COR-L47 (cell line): ENCODE results near the gene ERICH3.

ENCODE experiments used
- DNase-seq: peaks from one replicate; lab custom pipeline; 2025; lab: John Stamatoyannopoulos, UW

The ERICH3 gene

DNA sequence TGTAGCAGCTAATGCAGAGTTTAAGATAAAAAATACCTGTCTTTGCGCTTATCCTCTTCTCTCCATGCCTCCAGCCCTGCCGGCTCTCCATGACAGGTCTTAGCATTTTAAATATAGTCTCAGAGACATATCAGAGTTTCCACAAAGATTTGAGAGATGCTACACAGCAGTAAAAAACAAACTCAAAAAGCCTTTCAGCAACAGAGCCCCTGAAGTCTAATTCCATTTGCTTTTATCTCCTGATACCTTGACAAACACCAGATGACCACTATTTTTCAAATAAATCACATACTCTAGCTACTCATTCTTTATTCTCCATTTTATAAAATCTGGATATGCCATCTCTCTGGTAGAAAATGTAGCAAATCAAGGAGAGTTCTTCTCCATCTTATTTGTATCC, 81.6 kb downstream of the ERICH3 start:
- DNase-seq: no peak

DNA sequence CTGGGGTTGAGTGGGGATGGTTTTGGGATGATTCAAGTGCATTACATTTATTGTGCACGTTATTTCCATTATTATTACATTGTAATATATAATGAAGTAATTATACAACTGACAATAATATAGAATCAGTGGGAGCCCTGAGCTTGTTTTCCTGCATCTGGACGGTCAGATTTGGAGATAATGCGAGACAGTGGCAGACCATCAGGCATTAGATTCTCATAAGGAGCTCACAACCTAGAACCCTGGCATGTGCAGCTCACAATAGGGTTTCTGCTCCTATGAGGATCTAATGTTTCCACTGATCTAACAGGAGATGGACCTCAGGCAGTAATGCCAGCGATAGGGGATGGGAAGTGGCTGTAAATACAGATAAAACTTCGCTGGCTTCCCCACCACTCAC, 83.3 kb downstream of the ERICH3 start:
- DNase-seq: no peak

- no peak for DNase-seq
Measured at GRCh38 chr1:74587888-74588287, 85.7 kb downstream of the ERICH3 start.

GRCh38 chr1:74586253-74586897, 87.2 kb downstream of the ERICH3 start:
- no peak for DNase-seq

DNA sequence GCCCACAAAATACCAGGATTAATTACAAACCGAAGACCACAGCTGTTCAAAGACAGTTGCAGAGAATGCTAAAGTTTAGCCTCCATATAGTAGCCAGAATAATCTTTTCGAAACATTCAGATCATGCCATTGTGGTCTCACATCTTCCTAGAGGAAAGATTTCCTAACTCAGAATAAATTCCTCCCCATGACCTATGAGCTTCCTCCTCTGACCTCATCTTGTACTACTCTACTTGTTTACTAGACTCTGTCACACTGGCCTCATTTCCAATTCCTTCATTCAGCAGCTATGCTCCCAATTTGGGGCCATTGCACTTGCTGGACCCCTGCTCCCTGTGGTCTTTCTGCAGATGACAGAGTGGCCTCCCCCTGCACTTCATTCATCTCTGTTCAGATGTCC, 89.4 kb downstream of the ERICH3 start:
- DNase-seq: no peak

- no peak for DNase-seq
Measured at GRCh38 chr1:74583397-74583796, 90.2 kb downstream of the ERICH3 start.

DNA sequence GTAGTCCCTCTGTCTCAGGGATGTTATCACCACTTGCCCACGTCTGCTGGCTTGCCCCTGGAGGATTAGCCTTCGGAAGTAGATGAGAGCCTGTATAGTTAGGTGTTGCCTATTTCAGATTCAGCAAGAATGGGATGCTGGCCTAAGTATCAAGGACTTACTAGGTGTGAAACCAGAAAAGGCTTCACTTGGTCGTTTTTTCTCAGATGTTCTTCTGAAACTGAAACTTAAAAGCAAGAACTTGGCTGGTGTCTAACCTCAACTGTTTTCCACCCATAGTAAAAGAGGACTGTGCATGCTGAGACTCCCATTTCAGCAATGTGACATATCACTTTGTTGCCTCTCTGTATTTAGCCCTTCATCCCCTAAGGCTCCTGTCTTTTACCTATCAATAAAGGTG, 94.2 kb downstream of the ERICH3 start:
- no peak for DNase-seq

GRCh38 chr1:74578101-74578500, 95.5 kb downstream of the ERICH3 start:
- no peak for DNase-seq

- DNase-seq: no peak
Measured at GRCh38 chr1:74571891-74572290, 101.7 kb downstream of the ERICH3 start.

GRCh38 chr1:74571493-74571800, 102.1 kb downstream of the ERICH3 start:
- DNase-seq: no peak

DNA sequence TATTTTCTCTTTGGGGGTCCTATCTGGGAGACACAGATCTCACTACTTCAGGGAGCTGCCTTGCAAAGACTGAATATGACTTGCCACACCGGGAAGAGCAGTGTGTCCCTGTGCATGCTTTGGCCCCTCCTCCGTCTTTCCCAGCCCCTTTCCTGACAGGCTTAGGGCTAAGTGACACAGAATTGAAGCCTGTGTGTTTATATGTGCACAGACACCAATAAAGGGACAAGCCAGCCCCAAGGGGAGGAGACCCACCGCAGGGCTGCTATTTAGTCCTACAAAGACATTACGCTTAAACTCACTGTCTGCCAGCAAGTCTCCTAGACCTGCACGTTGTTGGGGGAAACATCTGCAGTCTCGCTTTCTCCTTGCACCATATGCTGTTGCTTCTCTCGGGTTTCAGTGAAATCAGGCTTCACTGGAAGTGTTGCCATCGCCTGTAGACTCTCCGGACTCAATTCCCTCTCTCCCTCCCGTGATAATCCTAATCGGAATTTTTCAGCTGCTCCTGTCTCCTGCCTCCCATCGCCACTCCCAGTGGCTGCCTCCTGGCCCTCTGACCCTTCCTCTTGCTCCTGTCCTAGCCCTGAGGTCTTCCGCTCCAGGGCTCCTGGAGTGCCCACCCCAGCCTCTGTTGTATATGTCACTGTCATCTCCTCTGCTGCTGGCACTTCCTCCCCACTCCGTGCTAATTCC, 102.6 kb downstream of the ERICH3 start:
- DNase-seq: peak; percentile 82

GRCh38 chr1:74549932-74550331, 123.7 kb downstream of the ERICH3 start:
- no peak for DNase-seq

GRCh38 chr1:74548961-74549750, 124.4 kb downstream of the ERICH3 start:
- DNase-seq: no peak

GRCh38 chr1:74545821-74546220, 127.8 kb downstream of the ERICH3 start:
- DNase-seq: no peak

DNA sequence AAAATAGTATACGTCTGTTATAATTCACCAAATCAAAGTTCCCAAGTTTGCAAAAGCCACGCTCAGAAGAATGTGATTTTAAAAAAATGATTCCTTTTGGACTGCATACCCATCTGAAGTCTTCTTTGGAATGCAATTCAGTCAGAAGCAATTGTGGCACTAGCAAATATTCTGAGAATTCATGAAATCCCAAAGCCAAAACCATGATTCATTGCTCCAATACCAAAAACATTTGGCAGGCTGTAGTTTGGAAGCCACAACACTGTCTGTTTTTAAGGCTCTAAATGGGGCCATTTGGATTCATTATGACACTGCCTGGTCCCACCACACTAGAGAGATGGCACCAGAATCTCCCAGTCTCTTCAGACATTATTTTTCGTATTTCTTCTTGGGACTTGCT, 139.4 kb downstream of the ERICH3 start:
- no peak for DNase-seq

- peak; percentile 38 for DNase-seq
Measured at GRCh38 chr1:74531796-74532195, 141.8 kb downstream of the ERICH3 start.

DNA sequence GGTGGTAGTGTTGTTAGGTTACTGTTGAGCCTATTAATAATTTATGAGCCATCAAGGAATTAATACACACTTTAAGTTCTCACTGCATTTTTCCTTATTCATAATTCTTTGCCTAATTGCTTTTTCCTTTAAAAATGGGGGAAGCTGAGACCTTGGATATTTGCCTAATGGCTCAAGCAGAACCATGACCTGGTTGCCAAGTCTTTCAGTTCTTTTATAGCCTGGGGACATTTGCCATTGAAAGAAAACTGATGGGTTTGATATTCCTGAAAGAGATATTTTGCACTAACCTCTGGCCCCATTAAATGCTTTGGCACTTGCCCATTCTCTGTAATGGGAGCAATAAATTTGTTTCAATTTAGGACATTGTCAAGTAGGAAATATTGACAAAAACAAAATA, 142.7 kb downstream of the ERICH3 start:
- no peak for DNase-seq

DNA sequence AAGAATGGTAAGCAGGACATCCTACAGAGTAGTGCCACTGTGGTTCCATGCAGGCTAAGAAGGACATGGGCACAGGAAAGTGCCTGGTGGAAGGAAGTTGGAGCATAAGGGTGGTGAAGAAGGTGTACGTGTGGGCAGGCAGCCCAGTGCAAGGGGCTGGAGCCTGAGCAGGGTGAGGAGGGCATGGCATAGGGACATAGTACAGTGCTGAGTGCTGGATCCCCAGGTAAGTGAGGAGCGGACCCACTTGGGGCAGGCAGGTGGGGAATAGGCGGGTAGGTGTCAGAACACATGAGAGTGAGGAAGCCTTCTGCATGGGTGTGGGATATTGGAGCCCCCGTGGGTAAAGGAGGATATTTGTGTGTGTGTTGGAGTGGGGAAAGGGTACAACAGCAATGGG, 145.5 kb downstream of the ERICH3 start:
- DNase-seq: no peak

DNA sequence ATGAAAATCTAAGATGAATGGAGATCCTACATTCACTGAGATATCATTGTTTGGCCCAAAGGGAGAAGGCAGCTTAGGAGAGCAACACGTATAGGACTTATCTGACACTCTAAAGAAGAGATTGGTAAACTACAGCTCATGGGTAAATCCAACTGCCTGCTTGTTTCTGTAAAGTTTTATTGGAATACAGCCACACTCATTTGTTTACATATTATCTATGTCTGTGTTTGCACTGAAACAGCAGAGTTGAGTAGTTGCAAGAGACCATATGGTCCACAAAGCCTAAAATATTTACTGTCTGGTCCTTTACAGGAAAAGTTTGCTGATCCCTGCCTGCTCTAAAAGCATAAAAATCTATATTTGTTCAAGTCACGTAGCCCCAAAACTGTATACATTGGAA, 146.9 kb downstream of the ERICH3 start:
- no peak for DNase-seq

GRCh38 chr1:74523873-74524480, 149.6 kb downstream of the ERICH3 start:
- no peak for DNase-seq

GRCh38 chr1:74522148-74522547, 151.4 kb downstream of the ERICH3 start:
- DNase-seq: no peak
